Measurements from ENCODE around the gene FHIT.

- TF ChIP-seq POLR2AphosphoS5 (IDR thresholded peaks at IDR 0.05; ENCODE audit: low read depth, low read length), result no peak
- TF ChIP-seq POLR2A (IDR thresholded peaks at IDR 0.05; ENCODE audit: low read depth, low read length), result no peak
Observed at GRCh38 chr3:60998858-60999257, 252.4 kb downstream of the FHIT start.

All from GM12892 (cell line).